ENCODE measurements around the gene POGLUT2.
"Not testable (repeated sequence)": the region's sequence is repeated elsewhere in the genome, so short reads cannot be mapped to it uniquely, and the experiment has no call there.

POGLUT2 gene

DNA sequence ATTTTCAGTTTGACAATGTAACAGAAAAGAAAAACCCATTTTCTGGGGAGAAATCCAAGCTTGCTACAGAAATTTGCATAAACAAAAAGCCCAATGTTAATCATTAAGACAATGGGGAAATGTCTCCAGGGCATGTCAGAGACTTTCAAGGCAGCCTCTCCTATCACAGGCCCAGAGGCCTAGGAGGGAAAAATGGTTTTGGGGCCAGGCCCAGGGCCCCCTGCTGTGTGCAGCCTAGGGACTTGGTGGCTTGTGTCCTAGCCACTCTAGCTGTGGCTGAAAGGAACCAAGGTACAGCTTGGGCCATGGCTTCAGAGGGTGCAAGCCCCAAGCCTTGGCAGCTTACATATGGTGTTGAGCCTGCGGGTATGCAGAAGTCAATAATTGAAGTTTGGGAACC is 17.2 kb downstream of the POGLUT2 start:
- DNase-seq (ENCODE audit: extremely low spot score): no peak
- CTCF ChIA-PET: no interaction called here
- POLR2A ChIA-PET: no interaction called here
- TF ChIP-seq SUZ12 (IDR thresholded peaks at IDR 0.05) (no peak), L3MBTL2 (conservative IDR thresholded peaks at IDR 0.05) (no peak), SP1 (IDR thresholded peaks at IDR 0.05) (no peak), FOXM1 (IDR thresholded peaks at IDR 0.05; ENCODE audit: borderline replicate concordance) (no peak), LEF1 (IDR thresholded peaks at IDR 0.05; ENCODE audit: borderline replicate concordance) (no peak), ARNT (IDR thresholded peaks at IDR 0.05) (no peak), ELF4 (IDR thresholded peaks at IDR 0.05) (no peak), BHLHE40 (IDR thresholded peaks at IDR 0.05; ENCODE audit: borderline replicate concordance) (no peak), TARDBP (IDR thresholded peaks at IDR 0.05) (no peak), CTBP1 (IDR thresholded peaks at IDR 0.05; ENCODE audit: borderline replicate concordance) (no peak), ZNF384 (IDR thresholded peaks at IDR 0.05) (no peak), FOXA1 (IDR thresholded peaks at IDR 0.05) (no peak)

DNA sequence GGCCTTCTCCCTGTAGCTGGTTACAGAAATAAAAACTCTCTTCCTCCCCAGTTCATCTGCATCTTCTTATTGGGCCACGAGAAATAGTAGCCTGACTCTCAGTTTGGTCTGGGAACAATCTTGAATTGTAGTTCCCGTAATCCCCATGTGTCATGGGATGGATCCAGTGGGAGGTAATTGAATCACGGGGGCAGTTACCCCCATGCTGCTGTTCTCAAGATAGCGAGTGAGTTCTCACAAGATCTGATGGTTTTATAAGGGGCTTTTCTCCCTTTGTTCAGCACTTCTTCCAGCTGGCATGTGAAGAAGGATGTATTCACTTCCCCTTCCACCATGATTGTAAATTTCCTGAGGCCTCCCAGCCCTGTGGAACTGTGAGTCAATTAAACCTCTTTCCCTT is 18.1 kb downstream of the POGLUT2 start:
- DNase-seq (ENCODE audit: extremely low spot score); POLR2A ChIA-PET; CTCF ChIA-PET: not testable (repeated sequence)

GRCh38 chr13:102779436-102780159 is 19.2 kb downstream of the POGLUT2 start:
- ChIA-PET POLR2A (no interaction called here), CTCF (no interaction called here)
- no peak for TF ChIP-seq HDGF (IDR thresholded peaks at IDR 0.05; ENCODE audit: borderline replicate concordance)
- no peak for TF ChIP-seq ZNF384 (IDR thresholded peaks at IDR 0.05)
- TF ChIP-seq SUZ12 (IDR thresholded peaks at IDR 0.05): no peak
- TF ChIP-seq TARDBP (IDR thresholded peaks at IDR 0.05): no peak
- no peak for TF ChIP-seq ARNT (IDR thresholded peaks at IDR 0.05)
- TF ChIP-seq L3MBTL2 (conservative IDR thresholded peaks at IDR 0.05): no peak
- no peak for TF ChIP-seq LEF1 (IDR thresholded peaks at IDR 0.05; ENCODE audit: borderline replicate concordance)
- no peak for TF ChIP-seq FOXM1 (IDR thresholded peaks at IDR 0.05; ENCODE audit: borderline replicate concordance)
- TF ChIP-seq BHLHE40 (IDR thresholded peaks at IDR 0.05; ENCODE audit: borderline replicate concordance): no peak
- no peak for TF ChIP-seq FOXA1 (IDR thresholded peaks at IDR 0.05)
- no peak for TF ChIP-seq CTBP1 (IDR thresholded peaks at IDR 0.05; ENCODE audit: borderline replicate concordance)
- TF ChIP-seq NFRKB (IDR thresholded peaks at IDR 0.05): no peak
- TF ChIP-seq FOXK2 (IDR thresholded peaks at IDR 0.05): no peak
- TF ChIP-seq PKNOX1 (IDR thresholded peaks at IDR 0.05): no peak
- no peak for TF ChIP-seq ELF4 (IDR thresholded peaks at IDR 0.05)
- no peak for TF ChIP-seq SP1 (IDR thresholded peaks at IDR 0.05)
- DNase-seq (ENCODE audit: extremely low spot score): no peak

GRCh38 chr13:102777736-102778135 is 21.0 kb downstream of the POGLUT2 start:
- POLR2A ChIA-PET: no interaction called here
- CTCF ChIA-PET: no interaction called here
- TF ChIP-seq PKNOX1 (IDR thresholded peaks at IDR 0.05): no peak
- TF ChIP-seq L3MBTL2 (conservative IDR thresholded peaks at IDR 0.05): no peak
- no peak for TF ChIP-seq BHLHE40 (IDR thresholded peaks at IDR 0.05; ENCODE audit: borderline replicate concordance)
- no peak for TF ChIP-seq SP1 (IDR thresholded peaks at IDR 0.05)
- no peak for TF ChIP-seq NFRKB (IDR thresholded peaks at IDR 0.05)
- TF ChIP-seq HDGF (IDR thresholded peaks at IDR 0.05; ENCODE audit: borderline replicate concordance): no peak
- TF ChIP-seq FOXA1 (IDR thresholded peaks at IDR 0.05): no peak
- TF ChIP-seq FOXM1 (IDR thresholded peaks at IDR 0.05; ENCODE audit: borderline replicate concordance): no peak
- TF ChIP-seq ZNF384 (IDR thresholded peaks at IDR 0.05): no peak
- TF ChIP-seq SUZ12 (IDR thresholded peaks at IDR 0.05): no peak
- TF ChIP-seq ARNT (IDR thresholded peaks at IDR 0.05): no peak
- TF ChIP-seq CTBP1 (IDR thresholded peaks at IDR 0.05; ENCODE audit: borderline replicate concordance): no peak
- no peak for TF ChIP-seq LEF1 (IDR thresholded peaks at IDR 0.05; ENCODE audit: borderline replicate concordance)
- no peak for TF ChIP-seq FOXK2 (IDR thresholded peaks at IDR 0.05)
- TF ChIP-seq ELF4 (IDR thresholded peaks at IDR 0.05): no peak
- no peak for DNase-seq (ENCODE audit: extremely low spot score)

GRCh38 chr13:102776271-102776670 is 22.5 kb downstream of the POGLUT2 start:
- CTCF ChIA-PET: no interaction called here
- no peak for DNase-seq (ENCODE audit: extremely low spot score)
- POLR2A ChIA-PET: no interaction called here
- TF ChIP-seq ZNF384 (IDR thresholded peaks at IDR 0.05) (no peak), TARDBP (IDR thresholded peaks at IDR 0.05) (no peak), HDGF (IDR thresholded peaks at IDR 0.05; ENCODE audit: borderline replicate concordance) (no peak), BHLHE40 (IDR thresholded peaks at IDR 0.05; ENCODE audit: borderline replicate concordance) (no peak), SUZ12 (IDR thresholded peaks at IDR 0.05) (no peak), PKNOX1 (IDR thresholded peaks at IDR 0.05) (no peak), NFRKB (IDR thresholded peaks at IDR 0.05) (no peak), ELF4 (IDR thresholded peaks at IDR 0.05) (no peak), FOXK2 (IDR thresholded peaks at IDR 0.05) (no peak), LEF1 (IDR thresholded peaks at IDR 0.05; ENCODE audit: borderline replicate concordance) (no peak), FOXM1 (IDR thresholded peaks at IDR 0.05; ENCODE audit: borderline replicate concordance) (no peak), CTBP1 (IDR thresholded peaks at IDR 0.05; ENCODE audit: borderline replicate concordance) (no peak)
